Loucy (cell line): ENCODE measurements around the gene ABCA6.
"Not testable (repeated sequence)": the region's sequence is repeated elsewhere in the genome, so short reads cannot be mapped to it uniquely, and the experiment has no call there.

Experiments used
- CTCF ChIP-seq: fragments of 200-600 bp; sonication (generic); conservative IDR thresholded peaks from 2 replicates; pipeline ENCODE4 v1.5.1; 2014; ENCODE audit warnings: mild to moderate bottlenecking, antibody characterized with exemption, low read length
- EZH2phosphoT487 ChIP-seq: fragments of 200-600 bp; IDR thresholded peaks from 2 replicates; pipeline ENCODE4 v1.6.1; 2018; ENCODE audit warnings: antibody characterized with exemption, mild to moderate bottlenecking, moderate library complexity, borderline replicate concordance

GRCh38 chr17:69168642-69169041 is 26.9 kb upstream of the ABCA6 start:
- TF ChIP-seq CTCF, EZH2phosphoT487: not testable (repeated sequence)
